Measurements from ENCODE around the gene MSI1. TPM values are rescaled to one million over a fixed set of nuclear protein-coding genes. Genes with fewer than 3 reads are reported as not detected.
A peak's percentile ranks its signal among the peaks of the same experiment; 100 is the strongest.

The MSI1 gene
- polyA plus RNA-seq, 2 of the 4 experiments (the other 2 are of a cell fraction): 0.72 to 1.9 TPM

- TF ChIP-seq ATOH8 (CRISPR knock-in tag; IDR thresholded peaks at IDR 0.05; ENCODE audit: low read depth) (no peak), RAD21 (conservative IDR thresholded peaks at IDR 0.05 in 1 of 2, IDR thresholded peaks at IDR 0.05 in 1 of 2) (no peak), ZSCAN20 (CRISPR knock-in tag; IDR thresholded peaks at IDR 0.05) (no peak), TP53 (CRISPR knock-in tag; IDR thresholded peaks at IDR 0.05) (no peak), MAZ (IDR thresholded peaks at IDR 0.05; ENCODE audit: borderline replicate concordance, low read depth, low read length) (no peak), JUNB (IDR thresholded peaks at IDR 0.05) (no peak), ZFP36 (IDR thresholded peaks at IDR 0.05; ENCODE audit: borderline replicate concordance, partially characterized antibody) (no peak), RARB (CRISPR knock-in tag; IDR thresholded peaks at IDR 0.05) (no peak), HDAC2 (IDR thresholded peaks at IDR 0.05) (no peak)
- TF ChIP-seq, protein P1, sequence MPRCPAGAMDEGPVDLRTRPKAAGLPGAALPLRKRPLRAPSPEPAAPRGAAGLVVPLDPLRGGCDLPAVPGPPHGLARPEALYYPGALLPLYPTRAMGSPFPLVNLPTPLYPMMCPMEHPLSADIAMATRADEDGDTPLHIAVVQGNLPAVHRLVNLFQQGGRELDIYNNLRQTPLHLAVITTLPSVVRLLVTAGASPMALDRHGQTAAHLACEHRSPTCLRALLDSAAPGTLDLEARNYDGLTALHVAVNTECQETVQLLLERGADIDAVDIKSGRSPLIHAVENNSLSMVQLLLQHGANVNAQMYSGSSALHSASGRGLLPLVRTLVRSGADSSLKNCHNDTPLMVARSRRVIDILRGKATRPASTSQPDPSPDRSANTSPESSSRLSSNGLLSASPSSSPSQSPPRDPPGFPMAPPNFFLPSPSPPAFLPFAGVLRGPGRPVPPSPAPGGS (IDR thresholded peaks at IDR 0.05): no peak
- TF ChIP-seq, protein P2, sequence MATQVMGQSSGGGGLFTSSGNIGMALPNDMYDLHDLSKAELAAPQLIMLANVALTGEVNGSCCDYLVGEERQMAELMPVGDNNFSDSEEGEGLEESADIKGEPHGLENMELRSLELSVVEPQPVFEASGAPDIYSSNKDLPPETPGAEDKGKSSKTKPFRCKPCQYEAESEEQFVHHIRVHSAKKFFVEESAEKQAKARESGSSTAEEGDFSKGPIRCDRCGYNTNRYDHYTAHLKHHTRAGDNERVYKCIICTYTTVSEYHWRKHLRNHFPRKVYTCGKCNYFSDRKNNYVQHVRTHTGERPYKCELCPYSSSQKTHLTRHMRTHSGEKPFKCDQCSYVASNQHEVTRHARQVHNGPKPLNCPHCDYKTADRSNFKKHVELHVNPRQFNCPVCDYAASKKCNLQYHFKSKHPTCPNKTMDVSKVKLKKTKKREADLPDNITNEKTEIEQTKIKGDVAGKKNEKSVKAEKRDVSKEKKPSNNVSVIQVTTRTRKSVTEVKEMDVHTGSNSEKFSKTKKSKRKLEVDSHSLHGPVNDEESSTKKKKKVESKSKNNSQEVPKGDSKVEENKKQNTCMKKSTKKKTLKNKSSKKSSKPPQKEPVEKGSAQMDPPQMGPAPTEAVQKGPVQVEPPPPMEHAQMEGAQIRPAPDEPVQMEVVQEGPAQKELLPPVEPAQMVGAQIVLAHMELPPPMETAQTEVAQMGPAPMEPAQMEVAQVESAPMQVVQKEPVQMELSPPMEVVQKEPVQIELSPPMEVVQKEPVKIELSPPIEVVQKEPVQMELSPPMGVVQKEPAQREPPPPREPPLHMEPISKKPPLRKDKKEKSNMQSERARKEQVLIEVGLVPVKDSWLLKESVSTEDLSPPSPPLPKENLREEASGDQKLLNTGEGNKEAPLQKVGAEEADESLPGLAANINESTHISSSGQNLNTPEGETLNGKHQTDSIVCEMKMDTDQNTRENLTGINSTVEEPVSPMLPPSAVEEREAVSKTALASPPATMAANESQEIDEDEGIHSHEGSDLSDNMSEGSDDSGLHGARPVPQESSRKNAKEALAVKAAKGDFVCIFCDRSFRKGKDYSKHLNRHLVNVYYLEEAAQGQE (IDR thresholded peaks at IDR 0.05): no peak
- H3K4me3 ChIP-seq: no peak overlapping the region
- 78% methylated on average over 18 of the region's 18 CpGs for WGBS (ENCODE audit: missing lambda C conversion rate)
- ATAC-seq (peak; percentile 47 to 54; a peak in 4 of 6 replicates), FAIRE-seq (no peak), DNase-seq (ENCODE audit: low read depth in 1 of 2, low spot score in 1 of 2) (no peak)
- no peaks in the 10 kb centered on the region for H3K4me1 ChIP-seq
- CTCF ChIA-PET: interaction anchor here (0.9 to 2.9 kb wide), 3 partner anchors 9 to 128 kb away, joined by 3 to 11 read pairs (median 4); no protein-coding TSS in a partner anchor
- no peak overlapping the region for H3K4me2 ChIP-seq
- H3K9me3 ChIP-seq: no peaks in the 10 kb centered on the region
- POLR2A ChIA-PET: no interaction called here
- no peak overlapping the region for H3K27ac ChIP-seq
Observed at GRCh38 chr12:120394483-120395367, 25.8 kb upstream of the MSI1 start.

- peaks cover 5% of the 10 kb centered on the region; the same call in 1 of the 3 replicates for H3K4me1 ChIP-seq
- no peak for DNase-seq (ENCODE audit: low read depth in 1 of 2, low spot score in 1 of 2)
- no peak for TF ChIP-seq USF2 (IDR thresholded peaks at IDR 0.05)
- no peaks in the 10 kb centered on the region for H3K9me3 ChIP-seq
- WGBS (ENCODE audit: missing lambda C conversion rate): 94% methylated on average over 1 of the region's 1 CpG
- H3K4me2 ChIP-seq: no peak overlapping the region
- no peak for ATAC-seq
- CTCF ChIA-PET: interaction anchor here (1.2 kb wide), 2 partner anchors 34 to 76 kb away, joined by 3 to 4 read pairs; no protein-coding TSS in a partner anchor
- no peak for FAIRE-seq
- POLR2A ChIA-PET: interaction anchor here (1.0 kb wide), 1 partner anchor 60 kb away, joined by 3 read pairs; no protein-coding TSS in a partner anchor
- H3K4me3 ChIP-seq: no peak overlapping the region
- no peak overlapping the region for H3K27ac ChIP-seq
Observed at GRCh38 chr12:120390540-120391120, 21.7 kb upstream of the MSI1 start.

Data from A549 (cell line).